ENCODE data around the gene TDP1. TPM values are rescaled to one million over a fixed set of nuclear protein-coding genes. Genes with fewer than 3 reads are reported as not detected.

The TDP1 gene
- total RNA-seq, 1 donor from 2014 or later: 3.4 TPM

GRCh38 chr14:90050271-90050670, 94.5 kb downstream of the TDP1 start:
- Histone ChIP-seq H3K4me3 (no peak overlapping the region), H3K4me1 (no peaks in the 10 kb centered on the region), H3K27me3 (ENCODE audit: low read depth) (peaks cover 38% of the 10 kb centered on the region), H3K36me3 (no peaks in the 10 kb centered on the region), H3K27ac (replicated peaks) (no peak overlapping the region), H3K9me3 (replicated peaks) (no peaks in the 10 kb centered on the region)
- intact Hi-C loops (cut with micrococcal nuclease): no loop called here
- no peak for DNase-seq
- TF ChIP-seq, protein P1, sequence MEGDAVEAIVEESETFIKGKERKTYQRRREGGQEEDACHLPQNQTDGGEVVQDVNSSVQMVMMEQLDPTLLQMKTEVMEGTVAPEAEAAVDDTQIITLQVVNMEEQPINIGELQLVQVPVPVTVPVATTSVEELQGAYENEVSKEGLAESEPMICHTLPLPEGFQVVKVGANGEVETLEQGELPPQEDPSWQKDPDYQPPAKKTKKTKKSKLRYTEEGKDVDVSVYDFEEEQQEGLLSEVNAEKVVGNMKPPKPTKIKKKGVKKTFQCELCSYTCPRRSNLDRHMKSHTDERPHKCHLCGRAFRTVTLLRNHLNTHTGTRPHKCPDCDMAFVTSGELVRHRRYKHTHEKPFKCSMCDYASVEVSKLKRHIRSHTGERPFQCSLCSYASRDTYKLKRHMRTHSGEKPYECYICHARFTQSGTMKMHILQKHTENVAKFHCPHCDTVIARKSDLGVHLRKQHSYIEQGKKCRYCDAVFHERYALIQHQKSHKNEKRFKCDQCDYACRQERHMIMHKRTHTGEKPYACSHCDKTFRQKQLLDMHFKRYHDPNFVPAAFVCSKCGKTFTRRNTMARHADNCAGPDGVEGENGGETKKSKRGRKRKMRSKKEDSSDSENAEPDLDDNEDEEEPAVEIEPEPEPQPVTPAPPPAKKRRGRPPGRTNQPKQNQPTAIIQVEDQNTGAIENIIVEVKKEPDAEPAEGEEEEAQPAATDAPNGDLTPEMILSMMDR (IDR thresholded peaks at IDR 0.05; ENCODE audit: borderline replicate concordance): no peak

DNA sequence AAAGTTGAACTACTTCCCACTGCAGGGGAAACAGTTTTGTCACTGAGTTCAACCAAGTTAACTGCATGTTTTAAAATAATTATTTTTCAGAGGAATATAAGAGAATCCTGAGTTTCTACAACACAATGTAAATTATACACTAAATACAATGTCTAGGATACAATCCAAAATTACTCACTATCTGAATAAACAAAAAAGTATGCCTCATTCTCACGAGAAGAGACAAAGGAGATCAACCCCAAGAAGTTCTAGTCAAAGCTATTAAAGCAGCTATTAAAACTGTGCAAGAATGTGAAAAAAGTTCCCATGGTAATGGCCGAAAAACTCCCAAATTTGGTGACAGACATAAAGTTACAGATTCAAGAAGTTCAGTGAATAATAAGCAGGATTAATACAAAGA, 97.3 kb downstream of the TDP1 start:
- intact Hi-C loops (cut with micrococcal nuclease): no loop called here
- no peak for DNase-seq
- Histone ChIP-seq H3K27me3 (ENCODE audit: low read depth) (peaks cover 65% of the 10 kb centered on the region), H3K36me3 (no peaks in the 10 kb centered on the region), H3K4me1 (no peaks in the 10 kb centered on the region), H3K9me3 (replicated peaks) (no peaks in the 10 kb centered on the region), H3K4me3 (no peak overlapping the region), H3K27ac (replicated peaks) (no peak overlapping the region)
- TF ChIP-seq, protein P1 (IDR thresholded peaks at IDR 0.05; ENCODE audit: borderline replicate concordance): no peak

- no peak overlapping the region for H3K4me3 ChIP-seq
- H3K36me3 ChIP-seq: no peaks in the 10 kb centered on the region
- H3K4me1 ChIP-seq: peaks cover under 1% of the 10 kb centered on the region
- H3K9me3 ChIP-seq (replicated peaks): no peaks in the 10 kb centered on the region
- TF ChIP-seq, protein P1 (IDR thresholded peaks at IDR 0.05; ENCODE audit: borderline replicate concordance): no peak
- no peak overlapping the region for H3K27ac ChIP-seq (replicated peaks)
- intact Hi-C loops (cut with micrococcal nuclease): no loop called here
- H3K27me3 ChIP-seq (ENCODE audit: low read depth): peaks cover 82% of the 10 kb centered on the region
- DNase-seq: no peak
Observed at GRCh38 chr14:90054803-90055202, 99.1 kb downstream of the TDP1 start.

DNA sequence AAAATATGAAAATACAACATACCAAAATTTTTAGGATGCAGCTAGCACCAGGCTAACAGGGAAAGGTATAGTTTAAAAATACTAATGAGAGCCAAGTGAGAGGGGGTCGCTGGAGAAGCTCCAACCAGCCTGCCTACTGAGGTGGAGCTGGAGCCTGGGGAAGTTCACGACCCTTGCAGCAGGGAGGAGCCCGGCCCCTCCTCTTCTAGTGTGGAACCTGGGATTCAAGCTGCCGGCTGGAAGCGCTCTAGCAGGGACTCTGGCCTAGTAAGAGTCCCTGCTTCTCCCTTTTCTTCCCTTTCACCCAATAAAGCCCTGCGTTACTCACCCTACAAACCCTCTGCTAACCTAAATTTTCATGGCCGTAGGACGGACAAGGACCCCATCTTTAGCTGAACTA, 101.1 kb downstream of the TDP1 start:
- Histone ChIP-seq H3K4me1 (peaks cover 20% of the 10 kb centered on the region), H3K27ac (replicated peaks) (no peak overlapping the region), H3K4me3 (no peak overlapping the region), H3K9me3 (replicated peaks) (no peaks in the 10 kb centered on the region), H3K27me3 (ENCODE audit: low read depth) (peaks cover 99% of the 10 kb centered on the region), H3K36me3 (no peaks in the 10 kb centered on the region)
- intact Hi-C loops (cut with micrococcal nuclease): no loop called here
- TF ChIP-seq, protein P1 (IDR thresholded peaks at IDR 0.05; ENCODE audit: borderline replicate concordance): no peak
- no peak for DNase-seq

GRCh38 chr14:90058876-90059458, 103.2 kb downstream of the TDP1 start:
- TF ChIP-seq, protein P1 (IDR thresholded peaks at IDR 0.05; ENCODE audit: borderline replicate concordance): no peak
- no peak for DNase-seq
- Histone ChIP-seq H3K9me3 (replicated peaks) (no peaks in the 10 kb centered on the region), H3K4me3 (no peak overlapping the region), H3K36me3 (no peaks in the 10 kb centered on the region), H3K4me1 (peaks cover 33% of the 10 kb centered on the region), H3K27ac (replicated peaks) (no peak overlapping the region), H3K27me3 (ENCODE audit: low read depth) (peaks cover 99% of the 10 kb centered on the region)
- intact Hi-C loops (cut with micrococcal nuclease): no loop called here

Measured in left ventricle myocardium inferior (tissue), 1 donor.